Trophoblast cell (in vitro differentiated cells and primary cell): ENCODE measurements around the gene PLEKHG3.

ENCODE experiments used
- DNase-seq, 2 donors: peaks; one replicate each; pipeline ENCODE4 v3.0.0-alpha.2; 2016
- H2AFZ ChIP-seq: 2 replicates; pipeline ENCODE4 v1.6.1; 2013; ENCODE audit warnings: low read length, moderate library complexity, mild to moderate bottlenecking; ENCODE audit not compliant: insufficient read depth, poor library complexity
- H2AK5ac ChIP-seq: 2 replicates; pipeline ENCODE4 v1.6.1; 2013; ENCODE audit warnings: mild to moderate bottlenecking, low read length
- H2BK120ac ChIP-seq: 2 replicates; pipeline ENCODE4 v1.6.1; 2013; ENCODE audit warnings: low read length, mild to moderate bottlenecking, moderate library complexity; ENCODE audit not compliant: insufficient read depth, poor library complexity
- H2BK12ac ChIP-seq: 2 replicates; pipeline ENCODE4 v1.6.1; 2013; ENCODE audit warnings: mild to moderate bottlenecking, low read length, moderate library complexity
- H2BK5ac ChIP-seq: 2 replicates; pipeline ENCODE4 v1.6.1; 2013; ENCODE audit warnings: low read length, low read depth, moderate library complexity, mild to moderate bottlenecking; ENCODE audit not compliant: poor library complexity
- H3K14ac ChIP-seq: 2 replicates; pipeline ENCODE4 v1.6.1; 2013; ENCODE audit warnings: mild to moderate bottlenecking, low read length
- H3K18ac ChIP-seq: 2 replicates; pipeline ENCODE4 v1.6.1; 2013; ENCODE audit warnings: mild to moderate bottlenecking, low read length
- H3K23ac ChIP-seq: 2 replicates; pipeline ENCODE4 v1.6.1; 2013; ENCODE audit warnings: low read length
- H3K27ac ChIP-seq: 2 replicates; pipeline ENCODE4 v1.5.1; 2013; ENCODE audit warnings: low read depth, mild to moderate bottlenecking, inconsistent platforms, low read length, moderate library complexity
- H3K27me3 ChIP-seq: 2 replicates; pipeline ENCODE4 v1.6.1; 2013; ENCODE audit warnings: inconsistent platforms, mild to moderate bottlenecking, low read length, moderate library complexity; ENCODE audit not compliant: insufficient read depth
- H3K36me3 ChIP-seq, 2 experiments: 1 replicate in 1 of 2; 2 replicates in 1 of 2; pipeline ENCODE4 v1.6.1; 2013; ENCODE audit warnings: low read length in 2 of 2, mild to moderate bottlenecking in 2 of 2, moderate library complexity in 1 of 2; ENCODE audit not compliant: insufficient read depth in 2 of 2, control insufficient read depth in 1 of 2
- H3K4ac ChIP-seq: 2 replicates; pipeline ENCODE4 v1.6.1; 2013; ENCODE audit warnings: low read depth, mild to moderate bottlenecking, low read length, moderate library complexity
- H3K4me1 ChIP-seq, 2 experiments: 1 replicate in 1 of 2; 2 replicates in 1 of 2; pipeline ENCODE4 v1.6.1; 2013; ENCODE audit warnings: low read length in 2 of 2, mild to moderate bottlenecking in 2 of 2, moderate library complexity in 1 of 2; ENCODE audit not compliant: insufficient read depth in 2 of 2, control insufficient read depth in 1 of 2
- H3K4me2 ChIP-seq: 2 replicates; pipeline ENCODE4 v1.6.1; 2013; ENCODE audit warnings: inconsistent platforms, mild to moderate bottlenecking, low read length, moderate library complexity
- H3K4me3 ChIP-seq: 2 replicates; pipeline ENCODE4 v1.5.1; 2013; ENCODE audit warnings: mild to moderate bottlenecking, low read depth, low read length, inconsistent platforms
- H3K79me1 ChIP-seq: one replicate; pipeline ENCODE4 v1.6.1; 2013; ENCODE audit warnings: low read length
- H3K79me2 ChIP-seq: 2 replicates; pipeline ENCODE4 v1.6.1; 2013; ENCODE audit warnings: low read length, mild to moderate bottlenecking; ENCODE audit not compliant: control insufficient read depth, insufficient read depth, poor library complexity
- H3K9ac ChIP-seq: 2 replicates; pipeline ENCODE4 v1.6.1; 2013; ENCODE audit warnings: mild to moderate bottlenecking, low read length
- H3K9me3 ChIP-seq: 2 replicates; pipeline ENCODE4 v1.6.1; 2013; ENCODE audit warnings: low read depth, mild to moderate bottlenecking, control low read depth, inconsistent platforms, low read length; ENCODE audit not compliant: insufficient read depth
- H4K12ac ChIP-seq: 2 replicates; pipeline ENCODE4 v1.6.1; 2013; ENCODE audit warnings: low read depth, mild to moderate bottlenecking, low read length, moderate library complexity
- H4K8ac ChIP-seq: 2 replicates; pipeline ENCODE4 v1.6.1; 2013; ENCODE audit warnings: low read depth, mild to moderate bottlenecking, low read length, moderate library complexity
- H4K91ac ChIP-seq: one replicate; pipeline ENCODE4 v1.6.1; 2013; ENCODE audit warnings: low read depth, mild to moderate bottlenecking, low read length, moderate library complexity
- WGBS: extraction: QIAGEN DNeasy Blood & Tissue Kit; methylation state at CpG from one replicate; pipeline ENCODE4 v1.1.7; 2013; ENCODE audit warnings: missing lambda C conversion rate; ENCODE audit not compliant: insufficient read length, insufficient coverage; ENCODE audit errors: extremely low coverage; 5-methylcytosine and 5-hydroxymethylcytosine counted together

Gene PLEKHG3

GRCh38 chr14:64746298-64747250, 42.4 kb downstream of the PLEKHG3 start:
- Histone ChIP-seq H3K18ac (no peak overlapping the region), H3K9me3 (no peaks in the 10 kb centered on the region), H2BK5ac (no peak overlapping the region), H3K23ac (no peak overlapping the region), H2AK5ac (no peak overlapping the region), H4K12ac (no peak overlapping the region), H3K79me2 (no peaks in the 10 kb centered on the region), H3K27me3 (no peaks in the 10 kb centered on the region), H3K14ac (no peak overlapping the region), H2BK120ac (no peak overlapping the region), H4K8ac (no peak overlapping the region), H3K27ac (no peak overlapping the region), H2BK12ac (no peak overlapping the region), H3K4me2 (no peak overlapping the region), H3K36me3 (peaks cover 79 to 82% of the 10 kb centered on the region in 2 experiments), H3K4me3 (no peak overlapping the region), H3K9ac (no peak overlapping the region), H2AFZ (no peak overlapping the region), H3K4me1 (no peaks in the 10 kb centered on the region), H4K91ac (no peak overlapping the region), H3K79me1 (no peaks in the 10 kb centered on the region), H3K4ac (no peak overlapping the region)
- DNase-seq, result no peak
- no CpG with 5 or more reads among the region's 12 CpGs for WGBS

- Histone ChIP-seq H2BK12ac (no peak overlapping the region), H4K12ac (no peak overlapping the region), H2BK5ac (no peak overlapping the region), H3K79me2 (no peaks in the 10 kb centered on the region), H3K18ac (no peak overlapping the region), H3K27ac (no peak overlapping the region), H3K79me1 (no peaks in the 10 kb centered on the region), H3K4me3 (no peak overlapping the region), H2AK5ac (no peak overlapping the region), H3K4me1 (no peaks in the 10 kb centered on the region), H3K9me3 (no peaks in the 10 kb centered on the region), H2BK120ac (no peak overlapping the region), H3K9ac (no peak overlapping the region), H2AFZ (no peak overlapping the region), H3K27me3 (no peaks in the 10 kb centered on the region), H3K23ac (no peak overlapping the region), H3K14ac (no peak overlapping the region), H4K8ac (no peak overlapping the region), H3K4me2 (no peak overlapping the region), H3K4ac (no peak overlapping the region), H4K91ac (no peak overlapping the region), H3K36me3 (peaks cover 71 to 74% of the 10 kb centered on the region in 2 experiments)
- DNase-seq, result no peak
- WGBS, result no CpG with 5 or more reads among the region's 5 CpGs
These were observed 43.1 kb downstream of the PLEKHG3 start for GRCh38 chr14:64747327-64747726.

GRCh38 chr14:64748521-64748920, 44.3 kb downstream of the PLEKHG3 start:
- Histone ChIP-seq H3K27me3 (no peaks in the 10 kb centered on the region), H3K79me2 (no peaks in the 10 kb centered on the region), H4K12ac (no peak overlapping the region), H3K79me1 (no peaks in the 10 kb centered on the region), H3K9ac (no peak overlapping the region), H3K4me3 (no peak overlapping the region), H2BK120ac (no peak overlapping the region), H2BK5ac (no peak overlapping the region), H3K23ac (no peak overlapping the region), H3K18ac (no peak overlapping the region), H3K36me3 (peaks cover 59 to 62% of the 10 kb centered on the region in 2 experiments), H3K4me2 (no peak overlapping the region), H3K14ac (no peak overlapping the region), H3K9me3 (no peaks in the 10 kb centered on the region), H3K4ac (no peak overlapping the region), H2AK5ac (no peak overlapping the region), H2BK12ac (no peak overlapping the region), H4K91ac (no peak overlapping the region), H2AFZ (no peak overlapping the region), H4K8ac (no peak overlapping the region), H3K4me1 (no peaks in the 10 kb centered on the region), H3K27ac (no peak overlapping the region)
- no peak for DNase-seq
- WGBS, result no CpG with 5 or more reads among the region's 6 CpGs

- H3K23ac ChIP-seq, result no peak overlapping the region
- no peak overlapping the region for H2AK5ac ChIP-seq
- no peak overlapping the region for H3K27ac ChIP-seq
- H2AFZ ChIP-seq, result no peak overlapping the region
- no peak overlapping the region for H3K4me2 ChIP-seq
- no peak overlapping the region for H4K8ac ChIP-seq
- no peak overlapping the region for H4K91ac ChIP-seq
- H2BK12ac ChIP-seq, result no peak overlapping the region
- H3K9me3 ChIP-seq, result no peaks in the 10 kb centered on the region
- H4K12ac ChIP-seq, result no peak overlapping the region
- H3K14ac ChIP-seq, result no peak overlapping the region
- no peak overlapping the region for H3K4ac ChIP-seq
- no peak overlapping the region for H3K18ac ChIP-seq
- H3K4me3 ChIP-seq, result no peak overlapping the region
- no peak for DNase-seq
- WGBS, result no CpG with 5 or more reads among the region's 51 CpGs
- no peaks in the 10 kb centered on the region for H3K27me3 ChIP-seq
- no peaks in the 10 kb centered on the region for H3K79me1 ChIP-seq
- peaks cover 53 to 56% of the 10 kb centered on the region in 2 experiments for H3K36me3 ChIP-seq
- H2BK5ac ChIP-seq, result no peak overlapping the region
- H3K4me1 ChIP-seq, result no peaks in the 10 kb centered on the region
- no peaks in the 10 kb centered on the region for H3K79me2 ChIP-seq
- H3K9ac ChIP-seq, result no peak overlapping the region
- H2BK120ac ChIP-seq, result no peak overlapping the region
These were observed 44.9 kb downstream of the PLEKHG3 start for GRCh38 chr14:64748995-64749714.
